Measurements from ENCODE around the gene DNAH2. TPM values are rescaled to one million over a fixed set of nuclear protein-coding genes. Genes with fewer than 3 reads are reported as not detected.

DNAH2 gene
- total RNA-seq, 1 experiment from 2014 or later, result 0.17 TPM

DNA sequence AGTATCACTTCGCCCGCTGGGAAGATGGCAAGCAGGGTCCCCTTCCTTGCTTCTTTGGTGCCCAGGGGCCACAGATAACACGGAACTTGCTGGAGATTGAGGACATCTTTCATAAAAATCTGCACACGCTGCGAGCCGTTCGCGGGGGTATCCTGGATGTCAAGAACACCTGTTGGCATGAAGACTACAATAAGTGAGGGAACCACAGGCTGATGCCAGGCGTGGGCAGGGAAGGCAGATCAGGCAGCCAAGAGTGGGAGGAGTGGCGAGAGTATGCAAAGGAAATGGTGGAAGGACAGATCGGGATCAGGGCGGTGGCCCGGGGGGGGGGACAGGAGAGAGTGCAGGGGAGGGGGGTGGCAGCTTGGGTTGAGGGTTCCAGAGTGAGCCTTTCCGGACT lies 22.2 kb downstream of the DNAH2 start:
- H3K4me1 Mint-ChIP-seq, result no peaks in the 10 kb centered on the region
- POLR2A ChIA-PET, result no interaction called here
- no peak overlapping the region for H3K27ac Mint-ChIP-seq
- TF ChIP-seq GRHL2 (CRISPR knock-in tag; IDR thresholded peaks at IDR 0.05; ENCODE audit: insufficient replicate concordance, severe bottlenecking), result no peak
- no peak for TF ChIP-seq GTF2I (CRISPR knock-in tag; conservative IDR thresholded peaks at IDR 0.05)
- TF ChIP-seq TEAD4 (CRISPR knock-in tag; IDR thresholded peaks at IDR 0.05), result no peak
- TF ChIP-seq TCF7 (CRISPR knock-in tag; IDR thresholded peaks at IDR 0.05; ENCODE audit: low read depth), result no peak
- no peak for TF ChIP-seq JAZF1 (CRISPR knock-in tag; IDR thresholded peaks at IDR 0.05)
- TF ChIP-seq ETV6 (CRISPR knock-in tag; IDR thresholded peaks at IDR 0.05), result no peak
- no peak for TF ChIP-seq ZNF219 (CRISPR knock-in tag; IDR thresholded peaks at IDR 0.05; ENCODE audit: borderline replicate concordance)
- TF ChIP-seq, protein P1, sequence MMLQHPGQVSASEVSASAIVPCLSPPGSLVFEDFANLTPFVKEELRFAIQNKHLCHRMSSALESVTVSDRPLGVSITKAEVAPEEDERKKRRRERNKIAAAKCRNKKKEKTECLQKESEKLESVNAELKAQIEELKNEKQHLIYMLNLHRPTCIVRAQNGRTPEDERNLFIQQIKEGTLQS (CRISPR knock-in tag; conservative IDR thresholded peaks at IDR 0.05), result no peak
- TF ChIP-seq NR1H2 (CRISPR knock-in tag; IDR thresholded peaks at IDR 0.05), result no peak
- TF ChIP-seq PRRX2 (CRISPR knock-in tag; IDR thresholded peaks at IDR 0.05), result no peak
- TF ChIP-seq, protein P2, sequence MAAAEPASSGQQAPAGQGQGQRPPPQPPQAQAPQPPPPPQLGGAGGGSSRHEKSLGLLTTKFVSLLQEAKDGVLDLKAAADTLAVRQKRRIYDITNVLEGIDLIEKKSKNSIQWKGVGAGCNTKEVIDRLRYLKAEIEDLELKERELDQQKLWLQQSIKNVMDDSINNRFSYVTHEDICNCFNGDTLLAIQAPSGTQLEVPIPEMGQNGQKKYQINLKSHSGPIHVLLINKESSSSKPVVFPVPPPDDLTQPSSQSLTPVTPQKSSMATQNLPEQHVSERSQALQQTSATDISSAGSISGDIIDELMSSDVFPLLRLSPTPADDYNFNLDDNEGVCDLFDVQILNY (CRISPR knock-in tag; IDR thresholded peaks at IDR 0.05), result no peak
- CTCF ChIA-PET, result interaction anchor here (0.6 to 1.1 kb wide), 5 partner anchors 23 to 142 kb away, joined by 3 to 4 read pairs (median 3); no protein-coding TSS in a partner anchor
- H3K9me3 Mint-ChIP-seq, result no peaks in the 10 kb centered on the region
- DNase-seq (ENCODE audit: low spot score) (no peak), ATAC-seq (no peak)
- no peak overlapping the region for H3K4me3 Mint-ChIP-seq
- H3K27me3 Mint-ChIP-seq (ENCODE audit: low read depth), result peaks cover 29% of the 10 kb centered on the region
- no peaks in the 10 kb centered on the region for H3K36me3 Mint-ChIP-seq

DNA sequence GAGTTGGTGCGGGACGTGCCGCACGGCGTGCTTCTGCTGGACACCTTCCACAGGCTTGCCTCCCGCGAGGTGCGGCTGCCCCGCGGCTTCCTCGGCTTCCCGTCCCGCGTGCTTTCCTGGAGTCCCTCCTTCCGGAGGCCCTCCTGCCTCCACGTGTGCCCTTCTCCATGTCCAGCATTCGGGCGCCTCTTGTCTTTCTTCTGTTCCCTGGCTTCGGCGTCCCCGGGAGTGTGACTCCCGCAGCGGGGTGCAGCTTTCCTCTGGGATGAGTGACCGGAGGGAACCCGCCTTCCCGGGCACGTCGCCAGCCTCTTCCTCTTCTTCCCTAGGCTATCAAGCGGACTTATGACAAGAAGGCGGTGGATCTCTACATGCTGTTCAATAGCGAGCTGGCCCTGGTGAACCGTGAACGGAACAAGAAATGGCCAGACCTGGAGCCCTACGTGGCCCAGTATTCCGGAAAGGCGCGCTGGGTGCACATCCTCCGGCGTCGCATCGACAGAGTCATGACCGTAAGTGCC lies 23.0 kb downstream of the DNAH2 start:
- no peak for TF ChIP-seq OVOL2 (CRISPR knock-in tag; IDR thresholded peaks at IDR 0.05; ENCODE audit: borderline replicate concordance)
- TF ChIP-seq, protein P3, sequence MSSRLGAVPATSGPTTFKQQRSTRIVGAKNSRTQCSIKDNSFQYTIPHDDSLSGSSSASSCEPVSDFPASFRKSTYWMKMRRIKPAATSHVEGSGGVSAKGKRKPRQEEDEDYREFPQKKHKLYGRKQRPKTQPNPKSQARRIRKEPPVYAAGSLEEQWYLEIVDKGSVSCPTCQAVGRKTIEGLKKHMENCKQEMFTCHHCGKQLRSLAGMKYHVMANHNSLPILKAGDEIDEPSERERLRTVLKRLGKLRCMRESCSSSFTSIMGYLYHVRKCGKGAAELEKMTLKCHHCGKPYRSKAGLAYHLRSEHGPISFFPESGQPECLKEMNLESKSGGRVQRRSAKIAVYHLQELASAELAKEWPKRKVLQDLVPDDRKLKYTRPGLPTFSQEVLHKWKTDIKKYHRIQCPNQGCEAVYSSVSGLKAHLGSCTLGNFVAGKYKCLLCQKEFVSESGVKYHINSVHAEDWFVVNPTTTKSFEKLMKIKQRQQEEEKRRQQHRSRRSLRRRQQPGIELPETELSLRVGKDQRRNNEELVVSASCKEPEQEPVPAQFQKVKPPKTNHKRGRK (CRISPR knock-in tag; IDR thresholded peaks at IDR 0.05; ENCODE audit: borderline replicate concordance), result 0 out of 2 replicates have a peak, but pooled peaks have one; percentile 58
- ATAC-seq (no peak), DNase-seq (ENCODE audit: low spot score) (no peak)
- no peaks in the 10 kb centered on the region for H3K36me3 Mint-ChIP-seq
- H3K9me3 Mint-ChIP-seq, result no peaks in the 10 kb centered on the region
- H3K27ac Mint-ChIP-seq, result no peak overlapping the region
- ChIA-PET CTCF (no interaction called here), POLR2A (no interaction called here)
- H3K4me3 Mint-ChIP-seq, result no peak overlapping the region
- no peaks in the 10 kb centered on the region for H3K4me1 Mint-ChIP-seq
- H3K27me3 Mint-ChIP-seq (ENCODE audit: low read depth), result peaks cover 28% of the 10 kb centered on the region

DNA sequence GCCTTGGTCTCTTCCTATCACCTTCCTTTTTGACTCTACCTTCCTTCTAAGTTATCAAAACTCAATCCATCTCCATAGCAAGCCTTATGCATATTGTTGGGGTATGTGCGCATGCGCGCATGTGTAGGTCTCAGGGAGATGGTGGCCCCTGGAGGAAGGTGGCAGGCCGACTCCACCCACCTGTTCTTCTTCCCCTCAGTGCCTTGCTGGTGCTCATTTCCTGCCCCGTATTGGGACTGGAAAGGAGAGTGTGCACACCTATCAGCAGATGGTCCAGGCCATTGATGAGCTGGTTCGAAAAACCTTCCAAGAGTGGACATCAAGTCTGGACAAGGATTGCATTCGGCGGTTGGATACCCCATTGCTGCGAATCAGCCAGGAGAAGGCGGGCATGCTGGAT lies 25.2 kb downstream of the DNAH2 start:
- DNase-seq (ENCODE audit: low spot score) (no peak), ATAC-seq (no peak)
- POLR2A ChIA-PET, result no interaction called here
- Mint-ChIP-seq H3K9me3 (no peaks in the 10 kb centered on the region), H3K36me3 (no peaks in the 10 kb centered on the region), H3K27ac (no peak overlapping the region), H3K4me3 (no peak overlapping the region), H3K4me1 (no peaks in the 10 kb centered on the region), H3K27me3 (ENCODE audit: low read depth) (peaks cover 20% of the 10 kb centered on the region)
- CTCF ChIA-PET, result interaction anchor here (0.7 to 2.5 kb wide), 28 partner anchors 8 to 315 kb away, joined by 3 to 19 read pairs (median 8); partner anchors contain the start of genes ALOX15B, DNAH2, KDM6B and RNF227
- TF ChIP-seq, protein P4, sequence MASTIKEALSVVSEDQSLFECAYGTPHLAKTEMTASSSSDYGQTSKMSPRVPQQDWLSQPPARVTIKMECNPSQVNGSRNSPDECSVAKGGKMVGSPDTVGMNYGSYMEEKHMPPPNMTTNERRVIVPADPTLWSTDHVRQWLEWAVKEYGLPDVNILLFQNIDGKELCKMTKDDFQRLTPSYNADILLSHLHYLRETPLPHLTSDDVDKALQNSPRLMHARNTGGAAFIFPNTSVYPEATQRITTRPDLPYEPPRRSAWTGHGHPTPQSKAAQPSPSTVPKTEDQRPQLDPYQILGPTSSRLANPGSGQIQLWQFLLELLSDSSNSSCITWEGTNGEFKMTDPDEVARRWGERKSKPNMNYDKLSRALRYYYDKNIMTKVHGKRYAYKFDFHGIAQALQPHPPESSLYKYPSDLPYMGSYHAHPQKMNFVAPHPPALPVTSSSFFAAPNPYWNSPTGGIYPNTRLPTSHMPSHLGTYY (CRISPR knock-in tag; IDR thresholded peaks at IDR 0.05), result no peak
- TF ChIP-seq, protein P5, sequence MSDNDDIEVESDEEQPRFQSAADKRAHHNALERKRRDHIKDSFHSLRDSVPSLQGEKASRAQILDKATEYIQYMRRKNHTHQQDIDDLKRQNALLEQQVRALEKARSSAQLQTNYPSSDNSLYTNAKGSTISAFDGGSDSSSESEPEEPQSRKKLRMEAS (CRISPR knock-in tag; IDR thresholded peaks at IDR 0.05), result no peak
- no peak for TF ChIP-seq TCF7 (CRISPR knock-in tag; IDR thresholded peaks at IDR 0.05; ENCODE audit: low read depth)
- TF ChIP-seq NFE2L1 (CRISPR knock-in tag; IDR thresholded peaks at IDR 0.05), result no peak
- TF ChIP-seq, protein P6, sequence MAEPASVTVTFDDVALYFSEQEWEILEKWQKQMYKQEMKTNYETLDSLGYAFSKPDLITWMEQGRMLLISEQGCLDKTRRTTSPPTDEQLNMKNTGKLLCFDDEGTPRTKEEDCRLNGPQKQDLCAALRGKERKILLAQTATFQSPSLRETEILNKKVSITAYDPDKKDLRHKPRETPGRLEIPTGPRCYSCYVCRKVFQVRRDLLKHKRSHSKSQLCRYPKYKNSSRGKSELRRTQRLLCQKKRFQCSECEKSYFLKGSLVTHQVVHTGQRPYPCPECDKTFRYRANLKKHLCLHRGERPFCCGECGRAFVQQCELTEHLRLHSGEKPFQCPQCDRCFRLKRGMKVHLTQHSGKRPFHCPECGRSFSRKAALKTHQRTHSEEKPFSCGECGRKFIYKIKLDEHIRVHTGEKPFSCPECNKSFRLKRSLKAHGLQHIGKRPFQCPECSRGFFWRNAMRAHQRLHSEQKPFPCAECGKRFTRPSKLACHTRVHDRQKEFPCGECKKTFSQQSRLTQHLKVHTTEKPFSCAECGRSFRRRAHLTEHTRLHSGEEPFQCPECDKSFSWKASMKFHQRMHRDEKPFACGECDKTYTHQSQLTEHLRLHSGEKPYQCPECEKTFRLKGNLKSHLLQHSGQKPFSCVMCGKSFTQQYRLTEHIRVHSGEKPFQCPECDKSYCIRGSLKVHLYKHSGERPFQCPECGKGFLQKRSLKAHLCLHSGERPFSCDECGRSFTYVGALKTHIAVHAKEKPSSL (CRISPR knock-in tag; conservative IDR thresholded peaks at IDR 0.05), result no peak
- TF ChIP-seq ZNF416 (CRISPR knock-in tag; IDR thresholded peaks at IDR 0.05), result no peak
- TF ChIP-seq, protein P7, sequence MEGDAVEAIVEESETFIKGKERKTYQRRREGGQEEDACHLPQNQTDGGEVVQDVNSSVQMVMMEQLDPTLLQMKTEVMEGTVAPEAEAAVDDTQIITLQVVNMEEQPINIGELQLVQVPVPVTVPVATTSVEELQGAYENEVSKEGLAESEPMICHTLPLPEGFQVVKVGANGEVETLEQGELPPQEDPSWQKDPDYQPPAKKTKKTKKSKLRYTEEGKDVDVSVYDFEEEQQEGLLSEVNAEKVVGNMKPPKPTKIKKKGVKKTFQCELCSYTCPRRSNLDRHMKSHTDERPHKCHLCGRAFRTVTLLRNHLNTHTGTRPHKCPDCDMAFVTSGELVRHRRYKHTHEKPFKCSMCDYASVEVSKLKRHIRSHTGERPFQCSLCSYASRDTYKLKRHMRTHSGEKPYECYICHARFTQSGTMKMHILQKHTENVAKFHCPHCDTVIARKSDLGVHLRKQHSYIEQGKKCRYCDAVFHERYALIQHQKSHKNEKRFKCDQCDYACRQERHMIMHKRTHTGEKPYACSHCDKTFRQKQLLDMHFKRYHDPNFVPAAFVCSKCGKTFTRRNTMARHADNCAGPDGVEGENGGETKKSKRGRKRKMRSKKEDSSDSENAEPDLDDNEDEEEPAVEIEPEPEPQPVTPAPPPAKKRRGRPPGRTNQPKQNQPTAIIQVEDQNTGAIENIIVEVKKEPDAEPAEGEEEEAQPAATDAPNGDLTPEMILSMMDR (IDR thresholded peaks at IDR 0.05), result no peak
- TF ChIP-seq, protein P8, sequence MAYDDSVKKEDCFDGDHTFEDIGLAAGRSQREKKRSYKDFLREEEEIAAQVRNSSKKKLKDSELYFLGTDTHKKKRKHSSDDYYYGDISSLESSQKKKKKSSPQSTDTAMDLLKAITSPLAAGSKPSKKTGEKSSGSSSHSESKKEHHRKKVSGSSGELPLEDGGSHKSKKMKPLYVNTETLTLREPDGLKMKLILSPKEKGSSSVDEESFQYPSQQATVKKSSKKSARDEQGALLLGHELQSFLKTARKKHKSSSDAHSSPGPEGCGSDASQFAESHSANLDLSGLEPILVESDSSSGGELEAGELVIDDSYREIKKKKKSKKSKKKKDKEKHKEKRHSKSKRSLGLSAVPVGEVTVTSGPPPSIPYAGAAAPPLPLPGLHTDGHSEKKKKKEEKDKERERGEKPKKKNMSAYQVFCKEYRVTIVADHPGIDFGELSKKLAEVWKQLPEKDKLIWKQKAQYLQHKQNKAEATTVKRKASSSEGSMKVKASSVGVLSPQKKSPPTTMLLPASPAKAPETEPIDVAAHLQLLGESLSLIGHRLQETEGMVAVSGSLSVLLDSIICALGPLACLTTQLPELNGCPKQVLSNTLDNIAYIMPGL (CRISPR knock-in tag; IDR thresholded peaks at IDR 0.05), result no peak
- TF ChIP-seq ZNF396 (CRISPR knock-in tag; IDR thresholded peaks at IDR 0.05; ENCODE audit: borderline replicate concordance), result no peak
